ENCODE measurements around the gene KLHL29. TPM values are rescaled to one million over a fixed set of nuclear protein-coding genes. Genes with fewer than 3 reads are reported as not detected.

Gene KLHL29
- total RNA-seq, 3 donors from 2014 or later (not counting 1 experiment from before 2014, with no cell fraction given) = 0.24 to 0.43 (median 0.33) TPM

DNA sequence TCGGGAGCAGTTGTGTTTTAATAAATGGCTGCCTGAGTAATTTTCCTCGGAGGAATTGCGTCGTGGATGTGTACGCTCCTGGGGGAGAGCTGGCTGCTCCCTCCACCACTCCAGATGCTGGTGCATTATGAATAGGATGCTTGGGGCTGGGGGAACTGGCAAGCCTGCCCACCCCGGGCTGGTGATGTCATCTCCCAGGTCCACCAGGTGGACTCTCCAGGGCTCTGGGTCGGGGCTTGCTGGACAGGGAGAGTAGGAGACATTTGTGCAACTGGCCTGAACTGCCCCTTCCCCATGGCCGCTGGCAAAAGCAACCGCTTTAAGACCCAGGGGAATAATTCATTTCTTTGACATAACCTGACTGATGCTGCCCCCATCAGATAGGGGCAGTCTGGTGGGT is 158.7 kb downstream of the KLHL29 start:
- TF ChIP-seq, protein P1, sequence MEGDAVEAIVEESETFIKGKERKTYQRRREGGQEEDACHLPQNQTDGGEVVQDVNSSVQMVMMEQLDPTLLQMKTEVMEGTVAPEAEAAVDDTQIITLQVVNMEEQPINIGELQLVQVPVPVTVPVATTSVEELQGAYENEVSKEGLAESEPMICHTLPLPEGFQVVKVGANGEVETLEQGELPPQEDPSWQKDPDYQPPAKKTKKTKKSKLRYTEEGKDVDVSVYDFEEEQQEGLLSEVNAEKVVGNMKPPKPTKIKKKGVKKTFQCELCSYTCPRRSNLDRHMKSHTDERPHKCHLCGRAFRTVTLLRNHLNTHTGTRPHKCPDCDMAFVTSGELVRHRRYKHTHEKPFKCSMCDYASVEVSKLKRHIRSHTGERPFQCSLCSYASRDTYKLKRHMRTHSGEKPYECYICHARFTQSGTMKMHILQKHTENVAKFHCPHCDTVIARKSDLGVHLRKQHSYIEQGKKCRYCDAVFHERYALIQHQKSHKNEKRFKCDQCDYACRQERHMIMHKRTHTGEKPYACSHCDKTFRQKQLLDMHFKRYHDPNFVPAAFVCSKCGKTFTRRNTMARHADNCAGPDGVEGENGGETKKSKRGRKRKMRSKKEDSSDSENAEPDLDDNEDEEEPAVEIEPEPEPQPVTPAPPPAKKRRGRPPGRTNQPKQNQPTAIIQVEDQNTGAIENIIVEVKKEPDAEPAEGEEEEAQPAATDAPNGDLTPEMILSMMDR (IDR thresholded peaks at IDR 0.05) = no peak
- no peak overlapping the region for H3K27ac ChIP-seq (ENCODE audit: low read length)
- Mint-ChIP-seq H3K27ac (no peak overlapping the region), H3K9me3 (no peaks in the 10 kb centered on the region), H3K4me1 (no peaks in the 10 kb centered on the region), H3K36me3 (no peaks in the 10 kb centered on the region), H3K4me3 (no peak overlapping the region), H3K27me3 (ENCODE audit: low read depth in 2 of 2) (peaks cover 0 to 12% of the 10 kb centered on the region in 2 donors)
- DNase-seq (no peak), ATAC-seq (no peak)
- H3K4me3 ChIP-seq (ENCODE audit: low read length) = no peak overlapping the region
- WGBS (ENCODE audit: insufficient coverage) = 92% methylated on average over 9 of the region's 9 CpGs
- no peaks in the 10 kb centered on the region for H3K4me1 ChIP-seq (ENCODE audit: control insufficient read depth, insufficient read depth, low read length)
- H3K36me3 ChIP-seq (ENCODE audit: control insufficient read depth, insufficient read depth, low read length) = no peaks in the 10 kb centered on the region
- intact Hi-C loops (cut with micrococcal nuclease) = no loop called here
- H3K9me3 ChIP-seq (ENCODE audit: control insufficient read depth, insufficient read depth, low read length) = no peaks in the 10 kb centered on the region
- H3K27me3 ChIP-seq (ENCODE audit: control insufficient read depth, insufficient read depth, low read length) = no peaks in the 10 kb centered on the region

DNA sequence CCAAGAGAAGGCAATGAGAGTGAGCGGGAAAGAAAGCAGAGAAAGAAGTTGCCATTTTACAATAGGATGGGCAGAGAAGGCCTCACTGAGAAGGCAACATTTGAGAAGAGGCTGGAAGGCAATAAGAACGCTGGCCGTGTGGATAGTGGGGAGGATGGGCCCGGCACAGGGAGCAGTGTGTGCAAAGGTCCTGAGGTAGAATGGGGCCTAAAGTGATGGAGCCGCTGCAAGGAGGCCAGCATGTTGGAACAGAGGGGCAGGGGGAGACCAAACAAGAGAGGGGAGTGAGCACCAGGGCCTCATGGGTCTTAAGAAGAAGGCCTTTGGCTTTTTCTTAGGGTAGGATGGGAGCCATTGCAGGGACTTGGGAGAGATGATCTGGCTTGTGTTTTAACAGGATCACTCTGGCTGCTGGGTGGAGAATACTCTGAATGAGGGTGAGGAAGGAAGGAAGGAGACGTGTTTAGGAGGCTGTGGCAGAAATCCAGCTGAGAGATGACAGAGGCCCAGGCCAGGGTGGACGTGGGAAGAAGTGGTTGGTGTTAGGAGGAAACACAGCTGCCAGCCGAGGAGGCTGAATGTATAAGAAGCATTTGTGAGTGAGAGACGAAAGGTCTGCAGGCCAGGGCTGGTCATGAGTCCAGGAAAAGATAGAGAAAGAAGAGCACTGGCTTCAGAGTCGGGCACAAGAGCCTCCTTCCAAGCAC is 159.8 kb downstream of the KLHL29 start:
- Mint-ChIP-seq H3K36me3 (no peaks in the 10 kb centered on the region), H3K27me3 (ENCODE audit: low read depth in 2 of 2) (peaks cover 0 to 10% of the 10 kb centered on the region in 2 donors), H3K9me3 (no peaks in the 10 kb centered on the region), H3K4me3 (no peak overlapping the region), H3K27ac (no peak overlapping the region), H3K4me1 (no peaks in the 10 kb centered on the region)
- no peaks in the 10 kb centered on the region for H3K4me1 ChIP-seq (ENCODE audit: control insufficient read depth, insufficient read depth, low read length)
- no peaks in the 10 kb centered on the region for H3K36me3 ChIP-seq (ENCODE audit: control insufficient read depth, insufficient read depth, low read length)
- no peaks in the 10 kb centered on the region for H3K9me3 ChIP-seq (ENCODE audit: control insufficient read depth, insufficient read depth, low read length)
- DNase-seq (no peak), ATAC-seq (no peak)
- TF ChIP-seq, protein P1 (IDR thresholded peaks at IDR 0.05) = no peak
- intact Hi-C loops (cut with micrococcal nuclease) = no loop called here
- H3K4me3 ChIP-seq (ENCODE audit: low read length) = no peak overlapping the region
- no peak overlapping the region for H3K27ac ChIP-seq (ENCODE audit: low read length)
- WGBS (ENCODE audit: insufficient coverage) = 76% methylated on average over 10 of the region's 10 CpGs
- no peaks in the 10 kb centered on the region for H3K27me3 ChIP-seq (ENCODE audit: control insufficient read depth, insufficient read depth, low read length)

DNA sequence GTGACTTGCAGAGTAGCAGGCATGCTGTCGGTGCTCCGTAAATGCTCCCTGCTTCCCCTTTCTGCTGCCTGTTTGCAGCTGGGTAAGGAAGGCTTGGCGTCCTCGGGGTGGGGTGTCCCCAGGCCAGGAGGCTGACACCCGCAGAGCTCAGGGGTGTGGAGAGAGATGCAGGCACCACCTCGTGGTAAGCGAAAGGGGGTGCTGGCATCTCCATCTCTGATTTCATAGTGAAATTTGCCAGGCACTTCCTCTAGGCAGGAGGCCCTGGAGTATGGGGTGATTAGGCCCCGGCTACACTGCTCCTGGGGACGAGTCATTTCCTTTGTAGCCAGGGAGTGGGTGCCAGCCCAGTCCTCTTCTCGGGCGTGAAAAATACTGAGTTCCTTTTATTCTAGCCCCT is 160.4 kb downstream of the KLHL29 start:
- DNase-seq (no peak), ATAC-seq (no peak)
- Histone ChIP-seq H3K4me3 (ENCODE audit: low read length) (no peak overlapping the region), H3K36me3 (ENCODE audit: control insufficient read depth, insufficient read depth, low read length) (no peaks in the 10 kb centered on the region), H3K27me3 (ENCODE audit: control insufficient read depth, insufficient read depth, low read length) (no peaks in the 10 kb centered on the region), H3K9me3 (ENCODE audit: control insufficient read depth, insufficient read depth, low read length) (no peaks in the 10 kb centered on the region), H3K4me1 (ENCODE audit: control insufficient read depth, insufficient read depth, low read length) (no peaks in the 10 kb centered on the region), H3K27ac (ENCODE audit: low read length) (no peak overlapping the region)
- Mint-ChIP-seq H3K36me3 (no peaks in the 10 kb centered on the region), H3K4me3 (no peak overlapping the region), H3K27me3 (ENCODE audit: low read depth in 2 of 2) (peaks cover 0 to 9% of the 10 kb centered on the region in 2 donors), H3K9me3 (no peaks in the 10 kb centered on the region), H3K27ac (no peak overlapping the region), H3K4me1 (no peaks in the 10 kb centered on the region)
- intact Hi-C loops (cut with micrococcal nuclease) = no loop called here
- TF ChIP-seq, protein P1 (IDR thresholded peaks at IDR 0.05) = no peak
- WGBS (ENCODE audit: insufficient coverage) = 47% methylated on average over 11 of the region's 11 CpGs

DNA sequence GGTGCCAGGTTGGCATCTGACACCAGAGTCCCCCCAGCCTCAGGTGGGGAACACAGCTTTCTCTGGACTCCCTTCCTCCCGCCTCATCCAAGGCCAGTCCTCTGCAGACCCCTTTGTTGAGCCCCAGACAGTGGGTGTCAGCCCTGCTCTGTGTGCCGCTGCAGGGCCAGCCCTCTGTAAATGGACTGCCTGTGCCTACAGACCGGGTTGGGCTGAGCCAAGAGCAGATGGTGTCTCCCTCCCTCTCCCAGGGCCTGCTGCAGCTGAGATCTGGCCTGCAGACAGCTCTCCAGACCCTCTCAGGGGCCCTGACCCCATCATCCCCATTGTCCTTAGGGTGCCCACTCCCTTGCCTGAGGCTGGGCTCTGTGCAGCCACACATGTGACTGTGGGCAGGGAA is 160.8 kb downstream of the KLHL29 start:
- no peak overlapping the region for H3K4me3 Mint-ChIP-seq
- H3K4me1 Mint-ChIP-seq = no peaks in the 10 kb centered on the region
- H3K27ac ChIP-seq (ENCODE audit: low read length) = no peak overlapping the region
- peaks cover 0 to 9% of the 10 kb centered on the region in 2 donors for H3K27me3 Mint-ChIP-seq (ENCODE audit: low read depth in 2 of 2)
- ATAC-seq = no peak
- intact Hi-C loops (cut with micrococcal nuclease) = no loop called here
- 91% methylated on average over 3 of the region's 3 CpGs for WGBS (ENCODE audit: insufficient coverage)
- TF ChIP-seq, protein P1 (IDR thresholded peaks at IDR 0.05) = no peak
- H3K9me3 Mint-ChIP-seq = no peaks in the 10 kb centered on the region
- H3K27ac Mint-ChIP-seq = no peak overlapping the region
- H3K27me3 ChIP-seq (ENCODE audit: control insufficient read depth, insufficient read depth, low read length) = no peaks in the 10 kb centered on the region
- no peak overlapping the region for H3K4me3 ChIP-seq (ENCODE audit: low read length)
- H3K9me3 ChIP-seq (ENCODE audit: control insufficient read depth, insufficient read depth, low read length) = no peaks in the 10 kb centered on the region
- no peaks in the 10 kb centered on the region for H3K36me3 ChIP-seq (ENCODE audit: control insufficient read depth, insufficient read depth, low read length)
- H3K4me1 ChIP-seq (ENCODE audit: control insufficient read depth, insufficient read depth, low read length) = no peaks in the 10 kb centered on the region
- DNase-seq = no peak
- H3K36me3 Mint-ChIP-seq = no peaks in the 10 kb centered on the region
